ENCODE measurements around the gene LRP5. TPM values are rescaled to one million over a fixed set of nuclear protein-coding genes. Genes with fewer than 3 reads are reported as not detected.

Gene LRP5
- total RNA-seq, 2 experiments from 2014 or later, result 10.5 to 15.3 TPM

GRCh38 chr11:68370211-68371111 is 58.1 kb downstream of the LRP5 start:
- Mint-ChIP-seq H3K36me3 (ENCODE audit: low read depth) (peaks cover 2% of the 10 kb centered on the region), H3K4me1 (ENCODE audit: low read depth) (no peaks in the 10 kb centered on the region), H3K9me3 (no peaks in the 10 kb centered on the region), H3K27ac (no peak overlapping the region), H3K4me3 (no peak overlapping the region), H3K27me3 (no peaks in the 10 kb centered on the region)
- intact Hi-C loops (cut with micrococcal nuclease), result no loop called here
- CTCF ChIA-PET, result no interaction called here
- TF ChIP-seq CTCF (IDR thresholded peaks at IDR 0.05), result no peak
- ATAC-seq (no peak), DNase-seq (no peak)
- POLR2A ChIA-PET, result no interaction called here

GRCh38 chr11:68371171-68372041 is 59.0 kb downstream of the LRP5 start:
- Mint-ChIP-seq H3K4me1 (ENCODE audit: low read depth) (no peaks in the 10 kb centered on the region), H3K4me3 (no peak overlapping the region), H3K27me3 (no peaks in the 10 kb centered on the region), H3K36me3 (ENCODE audit: low read depth) (peaks cover 2% of the 10 kb centered on the region), H3K27ac (no peak overlapping the region), H3K9me3 (no peaks in the 10 kb centered on the region)
- ChIA-PET CTCF (no interaction called here), POLR2A (interaction anchor here (0.6 kb wide), 1 partner anchor 28 kb away, joined by 3 read pairs; no protein-coding TSS in a partner anchor)
- no peak for TF ChIP-seq CTCF (IDR thresholded peaks at IDR 0.05)
- intact Hi-C loops (cut with micrococcal nuclease), result no loop called here
- ATAC-seq (no peak), DNase-seq (no peak)

DNA sequence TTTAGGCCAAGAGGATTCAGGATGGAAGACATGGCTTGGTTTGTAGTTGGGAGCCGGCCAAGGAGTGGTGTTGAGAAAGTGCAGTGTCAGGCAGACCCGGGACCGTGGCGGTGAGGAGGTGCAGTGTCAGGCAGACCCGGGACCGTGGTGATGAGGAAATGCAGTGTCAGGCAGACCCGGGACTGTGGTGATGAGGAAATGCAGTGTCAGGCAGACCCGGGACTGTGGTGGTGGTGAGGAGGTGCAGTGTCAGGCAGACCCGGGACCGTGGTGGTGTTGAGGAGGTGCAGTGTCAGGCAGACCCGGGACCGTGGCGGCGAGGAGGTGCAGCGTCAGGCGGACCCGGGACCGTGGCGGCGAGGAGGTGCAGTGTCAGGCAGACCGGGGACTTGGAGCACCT is 59.7 kb downstream of the LRP5 start:
- ChIA-PET CTCF (no interaction called here), POLR2A (no interaction called here)
- H3K9me3 Mint-ChIP-seq, result no peaks in the 10 kb centered on the region
- DNase-seq (no peak), ATAC-seq (no peak)
- H3K27ac Mint-ChIP-seq, result no peak overlapping the region
- no peak for TF ChIP-seq CTCF (IDR thresholded peaks at IDR 0.05)
- H3K36me3 Mint-ChIP-seq (ENCODE audit: low read depth), result no peaks in the 10 kb centered on the region
- no peak overlapping the region for H3K4me3 Mint-ChIP-seq
- H3K4me1 Mint-ChIP-seq (ENCODE audit: low read depth), result no peaks in the 10 kb centered on the region
- no peaks in the 10 kb centered on the region for H3K27me3 Mint-ChIP-seq
- intact Hi-C loops (cut with micrococcal nuclease), result no loop called here

DNA sequence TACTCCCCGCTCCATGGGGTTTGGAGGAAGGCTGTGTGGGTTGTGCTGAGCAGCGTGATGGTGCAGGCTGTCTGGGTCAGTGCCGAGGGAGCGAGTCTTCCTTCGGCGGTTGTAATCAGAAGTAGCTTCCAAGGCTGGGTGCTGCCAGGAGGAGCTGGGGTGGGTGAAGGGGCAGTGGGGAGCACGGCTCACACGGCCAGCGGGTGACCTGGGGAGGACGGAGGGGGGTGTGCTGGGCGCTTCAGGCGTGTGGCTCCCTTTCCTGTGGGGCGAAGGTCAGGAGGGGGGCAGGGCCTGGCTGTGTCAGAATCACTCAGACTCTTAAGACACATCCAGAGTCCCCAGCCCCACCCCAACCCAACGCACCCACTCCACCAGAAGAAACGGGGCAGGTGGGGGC is 60.2 kb downstream of the LRP5 start:
- Mint-ChIP-seq H3K27me3 (no peaks in the 10 kb centered on the region), H3K27ac (no peak overlapping the region), H3K4me1 (ENCODE audit: low read depth) (no peaks in the 10 kb centered on the region), H3K4me3 (no peak overlapping the region), H3K9me3 (no peaks in the 10 kb centered on the region), H3K36me3 (ENCODE audit: low read depth) (no peaks in the 10 kb centered on the region)
- intact Hi-C loops (cut with micrococcal nuclease), result no loop called here
- DNase-seq, result no peak
- no peak for TF ChIP-seq CTCF (IDR thresholded peaks at IDR 0.05)
- ATAC-seq, result no peak
- POLR2A ChIA-PET, result no interaction called here
- CTCF ChIA-PET, result no interaction called here
